H1 (cell line): ENCODE measurements around the gene MAN1C1. TPM values are rescaled to one million over a fixed set of nuclear protein-coding genes. Genes with fewer than 3 reads are reported as not detected.

Experiments used
- CTCF ChIA-PET: fragments of 300-600 bp; sonication (Branson Sonifier 250); formaldehyde crosslinking; loops from one replicate; lab custom pipeline; 2021; ENCODE audit not compliant: partially characterized antibody; lab: Charles Lee
- POLR2A ChIA-PET: fragments of 300-600 bp; sonication (Branson Sonifier 250); formaldehyde crosslinking; loops from one replicate; lab custom pipeline; 2021; ENCODE audit warnings: inconsistent platforms; ENCODE audit not compliant: partially characterized antibody; lab: Charles Lee
- DNase-seq, 2 experiments: peaks; one replicate each; pipeline versions ENCODE4 v3.0.0 to v3.0.0-alpha.2; 2010 to 2022; ENCODE audit warnings: low spot score in 2 of 2, low read depth in 1 of 2, mixed read lengths in 1 of 2
- FAIRE-seq: peaks from 2 replicates; lab custom pipeline; 2011; peaks lifted over from hg19 to GRCh38; lab: Jason Lieb, UNC
- H2AFZ ChIP-seq: 2 replicates; pipeline ENCODE4 v1.8.1; 2012; ENCODE audit warnings: low read length, inconsistent platforms
- H2AK5ac ChIP-seq: 2 replicates; pipeline ENCODE4 v1.6.1; 2013; ENCODE audit warnings: low read depth, low read length
- H2BK120ac ChIP-seq: replicated peaks from 2 replicates; pipeline ENCODE3; 2013; ENCODE audit warnings: low read depth, low read length, inconsistent platforms
- H2BK12ac ChIP-seq: 2 replicates; pipeline ENCODE4 v1.6.1; 2013; ENCODE audit warnings: low read depth, low read length
- H2BK15ac ChIP-seq: 2 replicates; pipeline ENCODE4 v1.6.1; 2013; ENCODE audit warnings: low read length
- H2BK20ac ChIP-seq: 2 replicates; pipeline ENCODE4 v1.6.1; 2013; ENCODE audit warnings: low read length
- H2BK5ac ChIP-seq: 2 replicates; pipeline ENCODE4 v1.6.1; 2013; ENCODE audit warnings: low read depth, low read length
- H3K14ac ChIP-seq: 2 replicates; pipeline ENCODE4 v1.6.1; 2013; ENCODE audit warnings: inconsistent platforms; ENCODE audit not compliant: insufficient read length
- H3K18ac ChIP-seq: 2 replicates; pipeline ENCODE4 v1.6.1; 2013; ENCODE audit warnings: low read length; ENCODE audit errors: extremely low read depth
- H3K23ac ChIP-seq: 2 replicates; pipeline ENCODE4 v1.6.1; 2013; ENCODE audit warnings: inconsistent platforms; ENCODE audit not compliant: insufficient read length
- H3K23me2 ChIP-seq: 2 replicates; pipeline ENCODE4 v1.6.1; 2013; ENCODE audit warnings: low read depth, low read length
- H3K27ac ChIP-seq: 2 replicates; pipeline ENCODE4 v1.6.1; 2011; ENCODE audit warnings: low read depth, low read length, inconsistent platforms
- H3K27me3 ChIP-seq, 4 experiments: replicated peaks in 1 of 4; 1 replicate in 1 of 4; 2 replicates in 3 of 4; pipeline versions ENCODE4 v1.6.1 to v1.8.1; 2011 to 2013; ENCODE audit warnings: low read length in 3 of 4, mild to moderate bottlenecking in 3 of 4, inconsistent platforms in 2 of 4, mixed read lengths in 2 of 4, moderate library complexity in 1 of 4; ENCODE audit not compliant: control insufficient read depth in 3 of 4, insufficient read depth in 3 of 4; ENCODE audit errors: extremely low read depth in 1 of 4
- H3K36me3 ChIP-seq, 4 experiments: 2 replicates each; pipeline versions ENCODE4 v1.6.1 to v1.8.1; 2011 to 2013; ENCODE audit warnings: mild to moderate bottlenecking in 4 of 4, low read length in 3 of 4, moderate library complexity in 2 of 4, control low read depth in 1 of 4, inconsistent platforms in 1 of 4; ENCODE audit not compliant: insufficient read depth in 4 of 4, control insufficient read depth in 2 of 4
- H3K4ac ChIP-seq: replicated peaks from 2 replicates; pipeline ENCODE3; 2013; ENCODE audit warnings: low read length, low read depth, mixed read lengths, inconsistent platforms; ENCODE audit not compliant: insufficient read length
- H3K4me1 ChIP-seq, 4 experiments: replicated peaks in 1 of 4; 1 replicate in 1 of 4; 2 replicates in 3 of 4; pipeline versions ENCODE4 v1.6.1 to v1.8.1; 2011 to 2013; ENCODE audit warnings: low read length in 3 of 4, inconsistent platforms in 2 of 4, mixed read lengths in 1 of 4; ENCODE audit not compliant: insufficient read depth in 4 of 4, control insufficient read depth in 3 of 4
- H3K4me2 ChIP-seq, 2 experiments: 2 replicates each; pipeline versions ENCODE4 v1.6.1 to v1.8.1; 2011 to 2013; ENCODE audit warnings: low read depth in 2 of 2, low read length in 2 of 2, control low read depth in 1 of 2, inconsistent platforms in 1 of 2, mild to moderate bottlenecking in 1 of 2; ENCODE audit not compliant: insufficient read depth in 1 of 2
- H3K4me3 ChIP-seq, 4 experiments: fragments of 200-600, 300-600 bp in 1 of 4; sonication (generic), shearing (Covaris generic), sonication (Bioruptor Twin) in 1 of 4; 2 replicates each; pipeline versions ENCODE4 v1.5.1 to v1.8.1; 2011 to 2016; ENCODE audit warnings: low read length in 4 of 4, low read depth in 3 of 4, control low read depth in 2 of 4, inconsistent platforms in 2 of 4, mild to moderate bottlenecking in 2 of 4, mixed read lengths in 1 of 4, moderate library complexity in 1 of 4; ENCODE audit not compliant: insufficient read depth in 2 of 4; ENCODE audit errors: extremely low read depth in 1 of 4
- H3K56ac ChIP-seq: replicated peaks from 2 replicates; pipeline ENCODE3; 2013; ENCODE audit warnings: low read depth, mild to moderate bottlenecking, mixed read lengths, low read length, inconsistent platforms; ENCODE audit not compliant: insufficient read length
- H3K79me1 ChIP-seq: 2 replicates; pipeline ENCODE4 v1.6.1; 2013; ENCODE audit warnings: low read depth, low read length, control low read depth
- H3K79me2 ChIP-seq, 2 experiments: 2 replicates each; pipeline versions ENCODE4 v1.6.1 to v1.8.1; 2012 to 2013; ENCODE audit warnings: low read length in 2 of 2, mild to moderate bottlenecking in 2 of 2, inconsistent platforms in 1 of 2; ENCODE audit not compliant: insufficient read depth in 2 of 2, control insufficient read depth in 1 of 2
- H3K9ac ChIP-seq, 4 experiments: replicated peaks in 1 of 4; 1 replicate in 1 of 4; 2 replicates in 3 of 4; pipeline versions ENCODE4 v1.6.1 to v1.8.1; 2011 to 2013; ENCODE audit warnings: low read depth in 3 of 4, low read length in 3 of 4, control low read depth in 2 of 4, mild to moderate bottlenecking in 2 of 4, moderate library complexity in 2 of 4, inconsistent platforms in 1 of 4; ENCODE audit errors: extremely low read depth in 1 of 4
- H3K9me3 ChIP-seq, 2 experiments: 2 replicates each; pipeline versions ENCODE4 v1.6.1 to v1.8.1; 2012 to 2013; ENCODE audit warnings: mild to moderate bottlenecking in 2 of 2, moderate library complexity in 2 of 2, control low read depth in 1 of 2, inconsistent platforms in 1 of 2, low read depth in 1 of 2, low read length in 1 of 2, mixed read lengths in 1 of 2; ENCODE audit not compliant: insufficient read depth in 2 of 2
- H4K20me1 ChIP-seq, 2 experiments: replicated peaks in 1 of 2; 2 replicates each; pipeline versions ENCODE3 to v1.8.1; 2011 to 2013; ENCODE audit warnings: inconsistent platforms in 2 of 2, low read length in 2 of 2, mild to moderate bottlenecking in 1 of 2; ENCODE audit not compliant: insufficient read depth in 2 of 2, control insufficient read depth in 1 of 2
- H4K5ac ChIP-seq: 2 replicates; pipeline ENCODE4 v1.6.1; 2013; ENCODE audit warnings: low read length, low read depth, mixed read lengths, inconsistent platforms; ENCODE audit not compliant: insufficient read length
- H4K8ac ChIP-seq: 2 replicates; pipeline ENCODE4 v1.8.0; 2013; ENCODE audit warnings: mild to moderate bottlenecking, moderate library complexity, low read length, inconsistent platforms; ENCODE audit not compliant: insufficient read depth; ENCODE audit errors: extremely low read depth
- H4K91ac ChIP-seq: replicated peaks from 2 replicates; pipeline ENCODE3; 2013; ENCODE audit warnings: low read length, mixed read lengths, inconsistent platforms; ENCODE audit not compliant: insufficient read length
- ATF2 ChIP-seq: IDR thresholded peaks from 2 replicates; pipeline ENCODE4 v1.6.1; 2012; ENCODE audit warnings: low read length, inconsistent platforms
- CREB1 ChIP-seq: IDR thresholded peaks from 2 replicates; pipeline ENCODE4 v1.6.1; 2012; ENCODE audit warnings: inconsistent platforms
- SAP30 ChIP-seq: fragments of 300-600 bp; sonication (generic); IDR thresholded peaks from 2 replicates; pipeline ENCODE4 v1.7.1; 2012; ENCODE audit warnings: low read length, moderate library complexity, mild to moderate bottlenecking, inconsistent platforms; ENCODE audit not compliant: insufficient read depth, insufficient replicate concordance
- TCF12 ChIP-seq: IDR thresholded peaks from 2 replicates; pipeline ENCODE4 v1.6.1; 2011; ENCODE audit warnings: low read depth, mild to moderate bottlenecking, low read length
- WGBS, 2 experiments: shearing (Covaris generic) in 1 of 2; methylation state at CpG; one replicate each; pipeline versions ENCODE4 v1.1.6 to v1.1.7; 2013 to 2015; ENCODE audit warnings: low lambda C conversion rate in 2 of 2, mixed read lengths in 2 of 2, inconsistent platforms in 1 of 2, low coverage in 1 of 2, missing lambda C conversion rate in 1 of 2; ENCODE audit not compliant: insufficient replicate concordance in 2 of 2, insufficient coverage in 1 of 2, insufficient read length in 1 of 2; ENCODE audit errors: extremely low coverage in 1 of 2, missing lambda C conversion rate in 1 of 2; 5-methylcytosine and 5-hydroxymethylcytosine counted together
- polyA plus RNA-seq, 7 experiments: library from polyadenylated mRNA; depleted of rRNA in 3 of 7; stranded (reverse) in 5 of 7; unstranded in 2 of 7; fragments of >200 nt in 5 of 7; fragments of 200-250 nt in 2 of 7; gene quantifications; 1 replicate in 5 of 7; 2 replicates in 1 of 7; 4 replicates in 1 of 7; pipeline versions ENCODE4 v1.2.1 to v1.2.3, GENCODE V29; 2011 to 2013; ENCODE audit warnings: missing spikeins in 2 of 7, mixed read lengths in 2 of 7
- total RNA-seq: library from RNA; stranded (reverse); fragmentation: NEBNext Ultra II Directional; extraction: Animal tissue kit (Norgen Biotek cat#: 25700); gene quantifications from 2 replicates; pipeline ENCODE4 v1.2.1, GENCODE V29; 2021

The MAN1C1 gene
- total and polyA plus RNA-seq, 2 of the 8 experiments (the other 6 are each of a cell fraction or from before 2014, with no cell fraction given): 7.8 to 15.2 TPM

- Histone ChIP-seq H3K27ac (no peak overlapping the region), H3K36me3 (no peaks in the 10 kb centered on the region), H2BK5ac (no peak overlapping the region), H4K5ac (no peak overlapping the region), H4K20me1 (no peaks in the 10 kb centered on the region), H2AK5ac (no peak overlapping the region), H2BK12ac (no peak overlapping the region), H3K4ac (no peak overlapping the region), H3K27me3 (no peaks in the 10 kb centered on the region), H3K23ac (no peak overlapping the region), H2AFZ (no peak overlapping the region), H3K79me1 (peaks cover 2% of the 10 kb centered on the region; the same call in 1 of the 2 replicates), H3K18ac (no peak overlapping the region), H3K14ac (no peak overlapping the region), H2BK120ac (no peak overlapping the region), H3K4me1 (no peaks in the 10 kb centered on the region), H3K4me3 (no peak overlapping the region), H3K79me2 (no peaks in the 10 kb centered on the region), H3K56ac (no peak overlapping the region), H3K23me2 (no peaks in the 10 kb centered on the region), H3K9ac (no peak overlapping the region), H2BK15ac (no peak overlapping the region), H2BK20ac (no peak overlapping the region), H4K8ac (peak overlapping the region; percentile 8; the same call in 1 of the 2 replicates), H3K4me2 (no peak overlapping the region), H3K9me3 (no peaks in the 10 kb centered on the region), H4K91ac (no peak overlapping the region)
- FAIRE-seq: no peak
- WGBS, 2 experiments: 87% methylated on average over 9 of the region's 10 CpGs; no CpG with 5 or more reads in 1 of the 2 experiments
- ChIA-PET CTCF (interaction anchor here (0.9 to 1.6 kb wide), 4 partner anchors 18 to 44 kb away, joined by 3 to 4 read pairs (median 3); no protein-coding TSS in a partner anchor), POLR2A (no interaction called here)
- peak in 1 of 2 experiments; percentile 30 for DNase-seq
- TF ChIP-seq SAP30: no peak
- no peak for TF ChIP-seq TCF12
- no peak for TF ChIP-seq ATF2
- no peak for TF ChIP-seq CREB1
These were observed 37.0 kb downstream of the MAN1C1 start for GRCh38 chr1:25653558-25653957.
